ENCODE data around the gene AGBL1. TPM values are rescaled to one million over a fixed set of nuclear protein-coding genes. Genes with fewer than 3 reads are reported as not detected.

AGBL1 gene
- total RNA-seq, 1 experiment from 2014 or later: not detected

DNA sequence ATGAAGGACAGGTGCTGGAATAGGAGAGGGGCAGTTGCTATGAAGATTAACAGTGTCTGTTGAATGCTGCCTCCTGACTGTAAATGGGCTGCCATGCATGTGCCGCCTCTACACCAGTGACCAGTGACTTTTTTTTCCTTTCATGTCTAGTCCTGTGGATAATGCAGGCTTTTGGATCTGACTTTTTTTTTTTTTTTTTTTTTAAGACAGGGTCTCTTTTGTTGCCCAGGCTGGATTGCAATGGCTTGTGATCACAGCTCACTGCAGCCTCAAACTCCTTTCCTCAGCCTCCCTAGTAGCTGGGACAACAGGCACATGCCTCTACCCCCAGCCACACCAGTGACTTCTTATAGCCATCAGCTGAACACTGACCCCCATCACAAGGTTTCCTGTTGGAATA is 41.2 kb upstream of the AGBL1 start:
- Histone ChIP-seq H3K9me3 (no peaks in the 10 kb centered on the region), H3K4me1 (no peaks in the 10 kb centered on the region), H3K27me3 (replicated peaks; ENCODE audit: control insufficient read depth, insufficient read depth, low read length) (0 out of 2 replicates have a peak, but pooled peaks cover 1% of the 10 kb centered on the region), H3K36me3 (ENCODE audit: control insufficient read depth, insufficient read depth, low read length) (no peaks in the 10 kb centered on the region), H3K4me3 (ENCODE audit: low read depth, low read length) (no peak overlapping the region)
- CTCF ChIA-PET: no interaction called here
- BruUV-seq (replicated peaks): no TSS peak
- Mint-ChIP-seq H3K27ac (ENCODE audit: unreplicated experiment) (no peak overlapping the region), H3K4me3 (ENCODE audit: unreplicated experiment) (no peak overlapping the region), H3K4me1 (ENCODE audit: low read depth, unreplicated experiment) (no peaks in the 10 kb centered on the region), H3K27me3 (ENCODE audit: insufficient read depth, unreplicated experiment) (peaks cover 3% of the 10 kb centered on the region), H3K36me3 (ENCODE audit: insufficient read depth, unreplicated experiment) (no peaks in the 10 kb centered on the region), H3K9me3 (ENCODE audit: unreplicated experiment) (no peaks in the 10 kb centered on the region)
- TF ChIP-seq, protein P1, sequence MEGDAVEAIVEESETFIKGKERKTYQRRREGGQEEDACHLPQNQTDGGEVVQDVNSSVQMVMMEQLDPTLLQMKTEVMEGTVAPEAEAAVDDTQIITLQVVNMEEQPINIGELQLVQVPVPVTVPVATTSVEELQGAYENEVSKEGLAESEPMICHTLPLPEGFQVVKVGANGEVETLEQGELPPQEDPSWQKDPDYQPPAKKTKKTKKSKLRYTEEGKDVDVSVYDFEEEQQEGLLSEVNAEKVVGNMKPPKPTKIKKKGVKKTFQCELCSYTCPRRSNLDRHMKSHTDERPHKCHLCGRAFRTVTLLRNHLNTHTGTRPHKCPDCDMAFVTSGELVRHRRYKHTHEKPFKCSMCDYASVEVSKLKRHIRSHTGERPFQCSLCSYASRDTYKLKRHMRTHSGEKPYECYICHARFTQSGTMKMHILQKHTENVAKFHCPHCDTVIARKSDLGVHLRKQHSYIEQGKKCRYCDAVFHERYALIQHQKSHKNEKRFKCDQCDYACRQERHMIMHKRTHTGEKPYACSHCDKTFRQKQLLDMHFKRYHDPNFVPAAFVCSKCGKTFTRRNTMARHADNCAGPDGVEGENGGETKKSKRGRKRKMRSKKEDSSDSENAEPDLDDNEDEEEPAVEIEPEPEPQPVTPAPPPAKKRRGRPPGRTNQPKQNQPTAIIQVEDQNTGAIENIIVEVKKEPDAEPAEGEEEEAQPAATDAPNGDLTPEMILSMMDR (IDR thresholded peaks at IDR 0.05; ENCODE audit: insufficient read depth in 1 of 2, low read depth in 1 of 2, low read length in 1 of 2, severe bottlenecking in 1 of 2, unreplicated experiment in 1 of 2): no peak
- POLR2A ChIA-PET: no interaction called here
- intact Hi-C loops (cut with micrococcal nuclease; ENCODE audit: unreplicated experiment): no loop called here
- DNase-seq: no peak

- H3K4me1 Mint-ChIP-seq (ENCODE audit: low read depth, unreplicated experiment): no peaks in the 10 kb centered on the region
- 0 out of 2 replicates have a peak, but pooled peaks cover 1% of the 10 kb centered on the region for H3K27me3 ChIP-seq (replicated peaks; ENCODE audit: control insufficient read depth, insufficient read depth, low read length)
- H3K36me3 Mint-ChIP-seq (ENCODE audit: insufficient read depth, unreplicated experiment): no peaks in the 10 kb centered on the region
- no TSS peak for BruUV-seq (replicated peaks)
- no peak overlapping the region for H3K4me3 ChIP-seq (ENCODE audit: low read depth, low read length)
- CTCF ChIA-PET: no interaction called here
- H3K27ac Mint-ChIP-seq (ENCODE audit: unreplicated experiment): no peak overlapping the region
- no peak overlapping the region for H3K4me3 Mint-ChIP-seq (ENCODE audit: unreplicated experiment)
- intact Hi-C loops (cut with micrococcal nuclease; ENCODE audit: unreplicated experiment): no loop called here
- TF ChIP-seq, protein P1 (IDR thresholded peaks at IDR 0.05; ENCODE audit: insufficient read depth in 1 of 2, low read depth in 1 of 2, low read length in 1 of 2, severe bottlenecking in 1 of 2, unreplicated experiment in 1 of 2): no peak
- no peaks in the 10 kb centered on the region for H3K9me3 ChIP-seq
- no peaks in the 10 kb centered on the region for H3K4me1 ChIP-seq
- H3K27me3 Mint-ChIP-seq (ENCODE audit: insufficient read depth, unreplicated experiment): peaks cover 5% of the 10 kb centered on the region
- no peaks in the 10 kb centered on the region for H3K36me3 ChIP-seq (ENCODE audit: control insufficient read depth, insufficient read depth, low read length)
- no peaks in the 10 kb centered on the region for H3K9me3 Mint-ChIP-seq (ENCODE audit: unreplicated experiment)
- DNase-seq: no peak
- POLR2A ChIA-PET: no interaction called here
These were observed 39.2 kb upstream of the AGBL1 start for GRCh38 chr15:86040356-86041033.

DNA sequence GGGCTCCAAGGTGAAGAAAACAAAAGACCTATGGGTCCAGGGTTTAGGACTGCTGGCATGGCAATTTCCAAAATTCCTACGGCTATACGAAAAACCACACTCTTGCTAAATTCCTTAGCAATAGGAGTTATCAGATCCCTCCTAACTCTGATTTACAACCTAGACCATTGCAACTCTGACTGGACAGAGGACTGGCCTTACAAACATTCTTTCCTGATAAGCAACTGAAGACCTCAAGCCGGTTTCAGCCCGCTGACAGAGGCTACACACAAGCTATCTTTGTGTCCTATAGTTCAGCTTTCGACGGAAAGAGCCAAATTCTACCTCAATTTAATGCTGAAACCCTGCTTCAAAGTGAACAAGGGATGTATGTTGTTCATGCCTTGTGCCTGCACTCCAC is 38.3 kb upstream of the AGBL1 start:
- H3K9me3 Mint-ChIP-seq (ENCODE audit: unreplicated experiment): no peaks in the 10 kb centered on the region
- DNase-seq: no peak
- TF ChIP-seq, protein P1 (IDR thresholded peaks at IDR 0.05; ENCODE audit: insufficient read depth in 1 of 2, low read depth in 1 of 2, low read length in 1 of 2, severe bottlenecking in 1 of 2, unreplicated experiment in 1 of 2): no peak
- H3K36me3 Mint-ChIP-seq (ENCODE audit: insufficient read depth, unreplicated experiment): no peaks in the 10 kb centered on the region
- H3K4me1 Mint-ChIP-seq (ENCODE audit: low read depth, unreplicated experiment): no peaks in the 10 kb centered on the region
- H3K9me3 ChIP-seq: no peaks in the 10 kb centered on the region
- H3K27me3 ChIP-seq (replicated peaks; ENCODE audit: control insufficient read depth, insufficient read depth, low read length): 0 out of 2 replicates have a peak, but pooled peaks cover 1% of the 10 kb centered on the region
- no peak overlapping the region for H3K4me3 Mint-ChIP-seq (ENCODE audit: unreplicated experiment)
- H3K4me3 ChIP-seq (ENCODE audit: low read depth, low read length): no peak overlapping the region
- intact Hi-C loops (cut with micrococcal nuclease; ENCODE audit: unreplicated experiment): no loop called here
- BruUV-seq (replicated peaks): no TSS peak
- POLR2A ChIA-PET: no interaction called here
- CTCF ChIA-PET: no interaction called here
- H3K27ac Mint-ChIP-seq (ENCODE audit: unreplicated experiment): no peak overlapping the region
- peaks cover 6% of the 10 kb centered on the region for H3K27me3 Mint-ChIP-seq (ENCODE audit: insufficient read depth, unreplicated experiment)
- H3K4me1 ChIP-seq: no peaks in the 10 kb centered on the region
- H3K36me3 ChIP-seq (ENCODE audit: control insufficient read depth, insufficient read depth, low read length): no peaks in the 10 kb centered on the region
